AG08395 (cell line): Measurements from ENCODE around the gene FKBP6.
A peak's percentile ranks its signal among the peaks of the same experiment; 100 is the strongest.
"Not testable (repeated sequence)": the region's sequence is repeated elsewhere in the genome, so short reads cannot be mapped to it uniquely, and the experiment has no call there.

Experiments
- DNase-seq: peaks from one replicate; pipeline ENCODE4 v3.0.0; 2012; ENCODE audit warnings: mixed read lengths, low spot score

The FKBP6 gene

GRCh38 chr7:73395538-73396503 is 67.9 kb downstream of the FKBP6 start:
- no peak for DNase-seq

- no peak for DNase-seq
Observed at GRCh38 chr7:73397521-73398281, 69.7 kb downstream of the FKBP6 start.

GRCh38 chr7:73399185-73400050 is 71.5 kb downstream of the FKBP6 start:
- peak; percentile 54 for DNase-seq

DNA sequence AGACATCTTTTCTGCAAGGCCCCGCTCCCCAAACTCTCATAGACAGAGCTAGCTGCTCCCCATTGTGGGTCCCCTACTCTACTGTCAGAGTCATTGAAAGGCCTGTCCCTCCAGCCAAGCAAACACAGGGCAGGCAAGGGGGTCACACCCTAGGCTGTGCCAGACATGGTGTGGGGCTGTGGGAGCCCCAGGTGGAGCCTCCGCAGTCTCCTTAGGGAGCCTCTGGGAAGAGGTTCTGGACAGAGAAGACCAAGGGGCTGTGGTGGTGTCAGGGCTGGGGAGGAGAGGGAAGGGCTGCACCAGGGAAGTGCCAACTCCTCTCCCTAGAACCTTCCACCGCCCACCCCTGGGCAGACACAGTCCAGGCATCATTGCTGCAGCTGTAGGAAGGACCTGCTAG is 76.9 kb downstream of the FKBP6 start:
- DNase-seq: not testable (repeated sequence)
